Gastrocnemius medialis (tissue), 4 donors: ENCODE data around the gene DPRX. TPM values are rescaled to one million over a fixed set of nuclear protein-coding genes. Genes with fewer than 3 reads are reported as not detected.

Source experiments
- ATAC-seq, 2 donors: fragments of 150-250 bp; one replicate each; pipeline ENCODE4 v1.9.1; 2016
- DNase-seq, 2 donors: peaks; one replicate each; pipeline ENCODE4 v3.0.0-alpha.2; 2019
- H3K27ac ChIP-seq, 4 donors: fragments of 200-600 bp; sonication (generic); 1 replicate in 1 of 4; 2 replicates in 3 of 4; pipeline ENCODE4 v1.5.1; 2016 to 2018; ENCODE audit warnings: mild to moderate bottlenecking in 2 of 4, moderate library complexity in 1 of 4
- H3K27me3 ChIP-seq, 3 donors: fragments of 200-600 bp; sonication (generic) in 2 of 3; 1 replicate in 1 of 3; 2 replicates in 2 of 3; pipeline versions ENCODE4 v1.5.1 to v1.6.0; 2016 to 2019; ENCODE audit warnings: mild to moderate bottlenecking in 1 of 3, moderate library complexity in 1 of 3
- H3K36me3 ChIP-seq, 2 donors: fragments of 200-600 bp; sonication (generic) in 1 of 2; one replicate each; pipeline ENCODE4 v1.5.1; 2017 to 2018
- H3K4me1 ChIP-seq, 2 donors: fragments of 200-600 bp; sonication (generic) in 1 of 2; one replicate each; pipeline ENCODE4 v1.5.1; 2016 to 2017; ENCODE audit warnings: mild to moderate bottlenecking in 2 of 2
- H3K4me3 ChIP-seq, 4 donors: fragments of 200-600 bp; sonication (generic) in 3 of 4; 1 replicate in 1 of 4; 2 replicates in 3 of 4; pipeline ENCODE4 v1.5.1; 2016 to 2019; ENCODE audit warnings: mild to moderate bottlenecking in 2 of 4
- H3K9me3 ChIP-seq, 3 donors: fragments of 200-600 bp; sonication (generic) in 2 of 3; 1 replicate in 1 of 3; 2 replicates in 2 of 3; pipeline ENCODE4 v1.5.1; 2016 to 2019
- POLR2A ChIP-seq, 2 donors: fragments of 450-650 bp; IDR thresholded peaks; one replicate each; pipeline ENCODE4 v1.6.1; 2017; ENCODE audit warnings: antibody characterized with exemption in 2 of 2, mild to moderate bottlenecking in 2 of 2, moderate library complexity in 2 of 2
- in situ Hi-C, 4 donors: fragments of 200-750 bp; cut with MboI; loops; one replicate each; pipeline versions ENCODE4 v1.15.0 to v1.8.0; 2017; ENCODE audit warnings: low sequenced_read_pairs in 4 of 4
- intact Hi-C: fragments of 100-400 bp; cut with DNase I; formaldehyde crosslinking; loops from one replicate; pipeline ENCODE4 v1.15.1; 2023; ENCODE audit warnings: low total_unique reads
- total RNA-seq, 4 donors: library from RNA; depleted of rRNA; stranded (reverse); fragments of >200 nt; gene quantifications; one replicate each; pipeline versions ENCODE4 v1.1.0 to v1.2.3, GENCODE V29; 2016
- TF ChIP-seq, protein P1 (sequence below), 5 experiments: fragments of 450-650 bp in 3 of 5; fragments of 200-600 bp in 2 of 5; sonication (generic) in 2 of 5; IDR thresholded peaks in 4 of 5; conservative IDR thresholded peaks in 1 of 5; 1 replicate in 4 of 5; 2 replicates in 1 of 5; pipeline ENCODE4 v1.5.1; 2016 to 2019; ENCODE audit warnings: antibody characterized with exemption in 5 of 5, mild to moderate bottlenecking in 3 of 5, moderate library complexity in 3 of 5

DPRX gene
- total RNA-seq, 4 donors from 2014 or later, result 3.0 TPM; not detected in 3

DNA sequence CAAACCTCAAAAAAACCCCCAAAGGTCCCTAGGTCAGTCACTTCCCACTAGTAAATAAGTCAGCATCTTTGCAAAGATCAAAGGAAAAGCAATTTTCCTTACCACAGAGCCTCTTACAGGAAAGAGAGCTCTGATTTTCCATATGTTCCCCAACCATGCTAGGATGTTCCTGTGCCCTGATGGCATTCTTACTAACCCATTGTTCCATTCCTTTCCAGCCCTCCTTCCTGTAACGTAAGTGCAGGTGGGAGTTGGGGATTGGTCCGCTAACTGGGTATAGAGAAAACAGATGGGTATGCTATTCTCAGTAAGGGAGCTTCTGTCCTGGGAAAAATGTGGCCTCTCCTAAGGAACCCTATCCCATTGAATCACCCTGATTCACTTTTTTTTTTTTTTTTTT is 14.3 kb downstream of the DPRX start:
- ATAC-seq (no peak), DNase-seq (no peak)
- intact Hi-C loops (no loop called here), in situ Hi-C loops (no loop called here)
- Histone ChIP-seq H3K9me3 (no peaks in the 10 kb centered on the region), H3K36me3 (no peaks in the 10 kb centered on the region), H3K4me3 (no peak overlapping the region), H3K27me3 (no peaks in the 10 kb centered on the region), H3K4me1 (no peaks in the 10 kb centered on the region), H3K27ac (no peak overlapping the region)
- TF ChIP-seq POLR2A (IDR thresholded peaks at IDR 0.05), result no peak
- TF ChIP-seq, protein P1, sequence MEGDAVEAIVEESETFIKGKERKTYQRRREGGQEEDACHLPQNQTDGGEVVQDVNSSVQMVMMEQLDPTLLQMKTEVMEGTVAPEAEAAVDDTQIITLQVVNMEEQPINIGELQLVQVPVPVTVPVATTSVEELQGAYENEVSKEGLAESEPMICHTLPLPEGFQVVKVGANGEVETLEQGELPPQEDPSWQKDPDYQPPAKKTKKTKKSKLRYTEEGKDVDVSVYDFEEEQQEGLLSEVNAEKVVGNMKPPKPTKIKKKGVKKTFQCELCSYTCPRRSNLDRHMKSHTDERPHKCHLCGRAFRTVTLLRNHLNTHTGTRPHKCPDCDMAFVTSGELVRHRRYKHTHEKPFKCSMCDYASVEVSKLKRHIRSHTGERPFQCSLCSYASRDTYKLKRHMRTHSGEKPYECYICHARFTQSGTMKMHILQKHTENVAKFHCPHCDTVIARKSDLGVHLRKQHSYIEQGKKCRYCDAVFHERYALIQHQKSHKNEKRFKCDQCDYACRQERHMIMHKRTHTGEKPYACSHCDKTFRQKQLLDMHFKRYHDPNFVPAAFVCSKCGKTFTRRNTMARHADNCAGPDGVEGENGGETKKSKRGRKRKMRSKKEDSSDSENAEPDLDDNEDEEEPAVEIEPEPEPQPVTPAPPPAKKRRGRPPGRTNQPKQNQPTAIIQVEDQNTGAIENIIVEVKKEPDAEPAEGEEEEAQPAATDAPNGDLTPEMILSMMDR (IDR thresholded peaks at IDR 0.05 in 4 of 5, conservative IDR thresholded peaks at IDR 0.05 in 1 of 5), result no peak

DNA sequence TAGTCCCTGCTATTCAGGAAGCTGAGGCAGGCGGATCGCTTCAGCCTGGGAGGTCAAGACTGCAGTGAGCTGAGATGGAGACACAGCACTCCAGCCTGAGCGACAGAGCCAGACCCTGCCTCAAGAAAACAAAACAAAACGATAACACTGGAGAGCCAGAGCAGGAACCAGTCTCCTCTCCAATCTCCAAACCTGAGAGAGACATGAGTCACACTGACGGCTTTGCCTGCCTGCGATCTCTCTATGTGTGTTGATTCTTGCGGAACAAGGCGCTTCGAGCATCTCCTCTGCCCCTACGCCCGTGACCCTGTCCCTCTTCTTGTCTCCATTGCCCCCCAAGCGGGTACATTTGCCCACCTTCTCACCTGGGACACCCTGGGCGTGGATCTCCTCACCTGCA is 15.6 kb downstream of the DPRX start:
- no peak for TF ChIP-seq POLR2A (IDR thresholded peaks at IDR 0.05)
- TF ChIP-seq, protein P1 (IDR thresholded peaks at IDR 0.05 in 4 of 5, conservative IDR thresholded peaks at IDR 0.05 in 1 of 5), result no peak
- in situ Hi-C loops, result no loop called here
- ATAC-seq, result no peak

DNA sequence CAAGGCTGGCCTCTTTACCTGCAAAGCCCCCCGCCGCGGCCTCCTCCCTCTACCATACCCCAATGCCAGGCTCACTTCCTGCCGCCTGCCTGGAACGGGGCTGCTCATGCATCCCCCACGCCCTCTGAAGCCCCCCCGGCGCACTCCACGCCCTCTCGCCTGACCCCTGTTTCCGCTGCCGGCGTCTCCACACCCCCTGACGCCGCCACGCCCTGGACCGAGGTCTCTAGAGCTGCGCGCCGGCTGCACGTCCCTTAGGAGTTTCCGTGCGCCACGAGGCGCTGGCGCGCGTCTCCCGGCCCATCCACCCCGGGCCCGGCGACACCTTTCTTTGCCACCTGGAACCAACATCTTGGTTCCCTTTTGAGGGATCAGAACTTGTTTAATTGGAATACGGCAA is 16.0 kb downstream of the DPRX start:
- no peak overlapping the region for H3K27ac ChIP-seq
- no peaks in the 10 kb centered on the region for H3K27me3 ChIP-seq
- TF ChIP-seq POLR2A (IDR thresholded peaks at IDR 0.05), result no peak
- TF ChIP-seq, protein P1 (IDR thresholded peaks at IDR 0.05 in 4 of 5, conservative IDR thresholded peaks at IDR 0.05 in 1 of 5), result no peak
- ATAC-seq (no peak), DNase-seq (no peak)
- no peak overlapping the region for H3K4me3 ChIP-seq
- in situ Hi-C loops, result no loop called here
- no peaks in the 10 kb centered on the region for H3K9me3 ChIP-seq
- intact Hi-C loops, result no loop called here
- H3K36me3 ChIP-seq, result no peaks in the 10 kb centered on the region
- H3K4me1 ChIP-seq, result no peaks in the 10 kb centered on the region

More for the DNA sequence above, 15.6 kb downstream of the DPRX start:
- Histone ChIP-seq H3K4me3 (no peak overlapping the region), H3K27me3 (no peaks in the 10 kb centered on the region), H3K9me3 (no peaks in the 10 kb centered on the region), H3K27ac (no peak overlapping the region), H3K4me1 (no peaks in the 10 kb centered on the region), H3K36me3 (no peaks in the 10 kb centered on the region)
- intact Hi-C loops, result no loop called here
- DNase-seq, result no peak

DNA sequence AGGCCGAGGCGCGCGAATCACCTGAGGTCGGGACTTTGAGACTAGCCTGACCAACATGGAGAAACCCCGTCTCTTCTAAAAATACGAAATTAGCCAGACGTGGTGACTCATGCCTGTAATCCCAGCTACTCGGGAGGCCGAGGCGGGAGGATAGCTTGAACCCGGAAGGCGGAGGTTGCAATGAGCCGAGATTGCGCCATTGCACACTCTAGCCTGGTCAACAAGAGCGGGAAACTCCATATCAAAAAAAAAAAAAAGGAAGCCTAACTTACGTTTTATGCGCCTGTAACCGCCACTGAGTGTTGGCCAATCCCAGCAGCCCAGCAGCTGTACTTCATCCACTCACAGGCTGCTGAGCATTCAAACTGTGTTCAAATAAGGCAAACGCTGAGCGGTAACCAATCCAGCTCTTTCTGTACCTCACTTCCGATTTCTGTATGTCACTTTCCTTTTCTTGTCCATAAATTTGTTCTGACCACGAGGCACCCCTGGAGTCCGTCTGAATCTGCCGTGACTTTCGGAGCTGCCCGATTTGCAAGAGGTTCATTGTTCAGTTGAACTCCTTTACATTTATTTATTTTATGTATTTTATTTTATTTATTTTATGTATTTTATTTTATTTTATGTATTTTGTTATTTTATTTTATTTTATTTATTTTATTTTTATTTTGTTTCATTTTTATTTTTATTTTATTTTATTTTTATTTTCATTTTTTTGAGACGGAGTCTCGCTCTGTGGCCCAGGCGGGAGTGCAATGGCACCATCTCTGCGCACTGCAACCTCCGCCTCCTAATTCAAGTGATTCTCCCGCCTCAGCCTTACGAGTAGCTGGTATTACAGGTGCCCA is 18.2 kb downstream of the DPRX start:
- in situ Hi-C loops, result no loop called here
- no peak for ATAC-seq
- no peak for DNase-seq
- Histone ChIP-seq H3K27ac (no peak overlapping the region), H3K9me3 (no peaks in the 10 kb centered on the region), H3K36me3 (no peaks in the 10 kb centered on the region), H3K4me3 (no peak overlapping the region), H3K4me1 (no peaks in the 10 kb centered on the region), H3K27me3 (no peaks in the 10 kb centered on the region)
- TF ChIP-seq, protein P1 (IDR thresholded peaks at IDR 0.05 in 4 of 5, conservative IDR thresholded peaks at IDR 0.05 in 1 of 5), result no peak
- no peak for TF ChIP-seq POLR2A (IDR thresholded peaks at IDR 0.05)
- intact Hi-C loops, result no loop called here
